Measurements from ENCODE around the gene MMP24. TPM values are rescaled to one million over a fixed set of nuclear protein-coding genes. Genes with fewer than 3 reads are reported as not detected.

Gene MMP24
- total and polyA plus RNA-seq, 2 experiments from 2014 or later: 2.0 to 27.3 TPM

GRCh38 chr20:35284267-35284991 is 57.9 kb downstream of the MMP24 start, which contains the start of gene EIF6:
TSS of gene EIF6 (minus strand) at chr20:35284772. CDS start at chr20:35284487, 285 bp downstream.
- H3K79me2 ChIP-seq (replicated peaks; ENCODE audit: insufficient read depth): peaks cover 34% of the 10 kb centered on the region
- peaks cover 45% of the 10 kb centered on the region for H3K36me3 Mint-ChIP-seq (ENCODE audit: low read depth)
- H3K27me3 ChIP-seq (ENCODE audit: insufficient read depth): no peaks in the 10 kb centered on the region
- H3K4me3 ChIP-seq: peak within 1 kb of the TSS; percentile 78
- DNase-seq (ENCODE audit: low spot score): peak; percentile 95
- no peaks in the 10 kb centered on the region; the same call in 2 of the 3 replicates for H3K9me3 Mint-ChIP-seq
- H3K9me2 ChIP-seq (ENCODE audit: insufficient read depth): no peaks in the 10 kb centered on the region
- peaks cover 15% of the 10 kb centered on the region for H3K4me1 Mint-ChIP-seq
- peak within 1 kb of the TSS; percentile 90 for H3K27ac ChIP-seq (ENCODE audit: low read depth)
- H4K20me1 ChIP-seq (replicated peaks; ENCODE audit: insufficient read depth): peaks cover 24% of the 10 kb centered on the region; the same call in 1 of the 2 replicates
- peaks cover 17% of the 10 kb centered on the region for H3K27me3 Mint-ChIP-seq (ENCODE audit: insufficient read depth, low read depth, poor library complexity)
- peak within 1 kb of the TSS; percentile 99 for H2AFZ ChIP-seq
- ATAC-seq: peak; percentile 91
- peaks cover 29% of the 10 kb centered on the region for H3F3A ChIP-seq (replicated peaks; ENCODE audit: low read depth)
- peaks cover 6% of the 10 kb centered on the region; the same call in 1 of the 2 replicates for H3K4me1 ChIP-seq (ENCODE audit: insufficient read depth)
- H3K36me3 ChIP-seq (ENCODE audit: insufficient read depth): peaks cover 14% of the 10 kb centered on the region
- TF ChIP-seq, protein P1, sequence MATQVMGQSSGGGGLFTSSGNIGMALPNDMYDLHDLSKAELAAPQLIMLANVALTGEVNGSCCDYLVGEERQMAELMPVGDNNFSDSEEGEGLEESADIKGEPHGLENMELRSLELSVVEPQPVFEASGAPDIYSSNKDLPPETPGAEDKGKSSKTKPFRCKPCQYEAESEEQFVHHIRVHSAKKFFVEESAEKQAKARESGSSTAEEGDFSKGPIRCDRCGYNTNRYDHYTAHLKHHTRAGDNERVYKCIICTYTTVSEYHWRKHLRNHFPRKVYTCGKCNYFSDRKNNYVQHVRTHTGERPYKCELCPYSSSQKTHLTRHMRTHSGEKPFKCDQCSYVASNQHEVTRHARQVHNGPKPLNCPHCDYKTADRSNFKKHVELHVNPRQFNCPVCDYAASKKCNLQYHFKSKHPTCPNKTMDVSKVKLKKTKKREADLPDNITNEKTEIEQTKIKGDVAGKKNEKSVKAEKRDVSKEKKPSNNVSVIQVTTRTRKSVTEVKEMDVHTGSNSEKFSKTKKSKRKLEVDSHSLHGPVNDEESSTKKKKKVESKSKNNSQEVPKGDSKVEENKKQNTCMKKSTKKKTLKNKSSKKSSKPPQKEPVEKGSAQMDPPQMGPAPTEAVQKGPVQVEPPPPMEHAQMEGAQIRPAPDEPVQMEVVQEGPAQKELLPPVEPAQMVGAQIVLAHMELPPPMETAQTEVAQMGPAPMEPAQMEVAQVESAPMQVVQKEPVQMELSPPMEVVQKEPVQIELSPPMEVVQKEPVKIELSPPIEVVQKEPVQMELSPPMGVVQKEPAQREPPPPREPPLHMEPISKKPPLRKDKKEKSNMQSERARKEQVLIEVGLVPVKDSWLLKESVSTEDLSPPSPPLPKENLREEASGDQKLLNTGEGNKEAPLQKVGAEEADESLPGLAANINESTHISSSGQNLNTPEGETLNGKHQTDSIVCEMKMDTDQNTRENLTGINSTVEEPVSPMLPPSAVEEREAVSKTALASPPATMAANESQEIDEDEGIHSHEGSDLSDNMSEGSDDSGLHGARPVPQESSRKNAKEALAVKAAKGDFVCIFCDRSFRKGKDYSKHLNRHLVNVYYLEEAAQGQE (IDR thresholded peaks at IDR 0.05; ENCODE audit: unreplicated experiment): no peak
- TF ChIP-seq EZH2phosphoT487 (IDR thresholded peaks at IDR 0.05; ENCODE audit: unreplicated experiment) (no peak), ZNF114 (CRISPR knock-in tag; IDR thresholded peaks at IDR 0.05) (no peak), POLR2AphosphoS5 (IDR thresholded peaks at IDR 0.05; ENCODE audit: low read depth) (peak; percentile 79), NANOG (IDR thresholded peaks at IDR 0.05; ENCODE audit: borderline replicate concordance) (no peak), ETS1 (IDR thresholded peaks at IDR 0.05) (peak; percentile 60; the same call in 1 of the 2 replicates), ZNF462 (CRISPR knock-in tag; IDR thresholded peaks at IDR 0.05) (no peak), ZNF331 (CRISPR knock-in tag; IDR thresholded peaks at IDR 0.05; ENCODE audit: low read depth) (no peak), STAT1 (IDR thresholded peaks at IDR 0.05; ENCODE audit: unreplicated experiment) (no peak), JUNB (IDR thresholded peaks at IDR 0.05; ENCODE audit: unreplicated experiment) (no peak), CREB1 (CRISPR knock-in tag; IDR thresholded peaks at IDR 0.05; ENCODE audit: low read depth) (0 out of 2 replicates have a peak, but pooled peaks have one; percentile 21), EZH2 (IDR thresholded peaks at IDR 0.05; ENCODE audit: low read depth, unreplicated experiment) (no peak)
- TF ChIP-seq, protein P2, sequence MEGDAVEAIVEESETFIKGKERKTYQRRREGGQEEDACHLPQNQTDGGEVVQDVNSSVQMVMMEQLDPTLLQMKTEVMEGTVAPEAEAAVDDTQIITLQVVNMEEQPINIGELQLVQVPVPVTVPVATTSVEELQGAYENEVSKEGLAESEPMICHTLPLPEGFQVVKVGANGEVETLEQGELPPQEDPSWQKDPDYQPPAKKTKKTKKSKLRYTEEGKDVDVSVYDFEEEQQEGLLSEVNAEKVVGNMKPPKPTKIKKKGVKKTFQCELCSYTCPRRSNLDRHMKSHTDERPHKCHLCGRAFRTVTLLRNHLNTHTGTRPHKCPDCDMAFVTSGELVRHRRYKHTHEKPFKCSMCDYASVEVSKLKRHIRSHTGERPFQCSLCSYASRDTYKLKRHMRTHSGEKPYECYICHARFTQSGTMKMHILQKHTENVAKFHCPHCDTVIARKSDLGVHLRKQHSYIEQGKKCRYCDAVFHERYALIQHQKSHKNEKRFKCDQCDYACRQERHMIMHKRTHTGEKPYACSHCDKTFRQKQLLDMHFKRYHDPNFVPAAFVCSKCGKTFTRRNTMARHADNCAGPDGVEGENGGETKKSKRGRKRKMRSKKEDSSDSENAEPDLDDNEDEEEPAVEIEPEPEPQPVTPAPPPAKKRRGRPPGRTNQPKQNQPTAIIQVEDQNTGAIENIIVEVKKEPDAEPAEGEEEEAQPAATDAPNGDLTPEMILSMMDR (conservative IDR thresholded peaks at IDR 0.05; ENCODE audit: low read depth in 2 of 2): no peak
- peak within 1 kb of the TSS; percentile 91 for H3K4me3 Mint-ChIP-seq
- H3K4me2 ChIP-seq: peak within 1 kb of the TSS; percentile 87
- peak within 1 kb of the TSS; percentile 57 for H3K27ac Mint-ChIP-seq

Data from GM23338 (cell line).